SJCRH30 (cell line): ENCODE data around the gene IL1R1. TPM values are rescaled to one million over a fixed set of nuclear protein-coding genes. Genes with fewer than 3 reads are reported as not detected.

ENCODE experiments used
- DNase-seq, 2 experiments: peaks; one replicate each; pipeline ENCODE4 v3.0.0-alpha.2; 2015 to 2020
- H3K27ac ChIP-seq: fragments of 250-450 bp; sonication (Bioruptor Pico); 2 replicates; pipeline ENCODE4 v1.5.1; 2020; ENCODE audit warnings: mild to moderate bottlenecking, moderate library complexity
- H3K27me3 ChIP-seq: fragments of 250-450 bp; sonication (Bioruptor Pico); 2 replicates; pipeline ENCODE4 v1.5.1; 2020; ENCODE audit warnings: mild to moderate bottlenecking, moderate library complexity
- H3K36me3 ChIP-seq: fragments of 250-450 bp; sonication (Bioruptor Pico); 2 replicates; pipeline ENCODE4 v1.5.1; 2020; ENCODE audit warnings: mild to moderate bottlenecking, moderate library complexity
- H3K4me1 ChIP-seq: fragments of 250-450 bp; sonication (Bioruptor Pico); 2 replicates; pipeline ENCODE4 v1.5.1; 2020; ENCODE audit warnings: mild to moderate bottlenecking, moderate library complexity
- H3K4me3 ChIP-seq: fragments of 250-450 bp; sonication (Bioruptor Pico); 2 replicates; pipeline ENCODE4 v1.5.1; 2020; ENCODE audit warnings: mild to moderate bottlenecking, moderate library complexity
- H3K9me3 ChIP-seq: fragments of 250-450 bp; sonication (Bioruptor Pico); replicated peaks from 2 replicates; pipeline ENCODE4 v1.5.1; 2020; ENCODE audit warnings: mild to moderate bottlenecking, moderate library complexity
- total RNA-seq: library from RNA; depleted of rRNA; stranded (reverse); fragments of >200 nt; shearing (Covaris generic); gene quantifications from 2 replicates; pipeline ENCODE4 v1.2.3, GENCODE V29; 2014

Gene IL1R1
- total RNA-seq, 1 experiment from 2014 or later = 0.12 TPM

DNA sequence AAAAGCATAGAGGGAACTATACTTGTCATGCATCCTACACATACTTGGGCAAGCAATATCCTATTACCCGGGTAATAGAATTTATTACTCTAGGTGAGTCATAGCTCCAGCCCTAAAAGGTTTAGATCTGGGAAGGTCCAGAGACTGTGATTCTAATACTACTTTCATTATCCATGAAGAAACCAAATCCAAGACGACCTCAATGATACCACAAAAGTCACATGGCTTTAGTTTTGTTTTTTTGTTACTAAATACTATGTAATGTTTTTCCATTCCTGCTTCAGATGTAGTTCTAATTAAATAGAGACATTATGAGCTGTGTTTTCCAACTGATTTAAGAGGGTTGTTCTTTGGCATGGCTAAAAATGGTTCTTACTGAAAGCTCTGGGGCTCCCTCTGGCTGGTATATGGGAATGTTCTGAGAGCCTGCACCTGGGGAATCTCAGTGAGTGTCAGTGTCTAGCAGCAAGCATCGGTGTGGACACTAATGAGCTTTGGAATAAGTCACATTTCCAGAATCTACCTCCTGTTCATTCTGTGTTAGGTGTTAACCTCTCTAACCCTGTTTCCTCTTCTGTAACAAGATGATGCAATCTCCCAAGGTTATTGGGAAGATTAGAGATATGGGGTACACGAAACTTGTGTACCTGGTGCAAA, 23.8 kb downstream of the IL1R1 start:
- no peak overlapping the region for H3K27ac ChIP-seq
- no peaks in the 10 kb centered on the region for H3K36me3 ChIP-seq
- H3K4me1 ChIP-seq = no peaks in the 10 kb centered on the region
- no peak for DNase-seq
- H3K4me3 ChIP-seq = no peak overlapping the region
- no peaks in the 10 kb centered on the region for H3K9me3 ChIP-seq
- H3K27me3 ChIP-seq = peaks cover 6% of the 10 kb centered on the region; the same call in 1 of the 2 replicates

DNA sequence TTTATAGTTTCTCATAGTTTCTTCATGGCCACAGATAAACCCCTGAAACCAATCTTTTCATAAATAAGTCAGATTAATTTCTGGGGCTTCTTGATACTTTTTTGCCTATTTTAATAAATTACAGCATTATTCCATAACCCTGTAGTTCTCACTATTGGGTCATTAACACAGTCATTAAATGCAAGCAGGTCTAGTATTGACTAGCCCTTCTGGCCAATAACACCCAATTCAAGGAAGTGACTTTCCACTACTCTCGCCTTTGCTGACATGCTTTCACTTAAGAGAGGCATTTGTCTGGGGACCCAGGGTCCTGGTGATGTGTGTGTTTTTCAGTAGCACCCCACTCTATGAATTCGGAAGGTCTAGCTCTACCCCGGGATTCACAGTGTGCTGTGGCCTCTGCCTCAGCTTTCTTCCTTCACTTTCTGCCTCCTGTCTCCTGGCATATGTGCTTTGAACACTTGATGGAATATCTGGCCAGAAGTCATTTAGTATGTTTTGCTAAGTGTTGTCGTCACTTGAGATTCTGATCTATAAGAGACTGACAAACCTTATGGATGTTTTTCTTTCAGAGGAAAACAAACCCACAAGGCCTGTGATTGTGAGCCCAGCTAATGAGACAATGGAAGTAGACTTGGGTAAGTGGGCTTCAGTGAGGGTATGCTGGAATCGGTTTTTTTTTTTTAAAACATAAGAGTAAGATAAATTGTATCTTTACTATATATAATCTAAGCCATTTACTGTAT, 25.7 kb downstream of the IL1R1 start:
- Histone ChIP-seq H3K27me3 (no peaks in the 10 kb centered on the region), H3K4me1 (no peaks in the 10 kb centered on the region), H3K36me3 (no peaks in the 10 kb centered on the region), H3K9me3 (0 out of 2 replicates have a peak, but pooled peaks cover 3% of the 10 kb centered on the region), H3K4me3 (no peak overlapping the region), H3K27ac (no peak overlapping the region)
- no peak for DNase-seq

- Histone ChIP-seq H3K27ac (no peak overlapping the region), H3K4me1 (no peaks in the 10 kb centered on the region), H3K27me3 (peaks cover 6% of the 10 kb centered on the region; the same call in 1 of the 2 replicates), H3K36me3 (no peaks in the 10 kb centered on the region), H3K9me3 (0 out of 2 replicates have a peak, but pooled peaks cover 3% of the 10 kb centered on the region), H3K4me3 (no peak overlapping the region)
- no peak for DNase-seq
These were observed 29.4 kb downstream of the IL1R1 start for GRCh38 chr2:102171946-102172345.

GRCh38 chr2:102172745-102173144, 30.2 kb downstream of the IL1R1 start:
- H3K4me3 ChIP-seq = no peak overlapping the region
- no peak overlapping the region for H3K27ac ChIP-seq
- H3K36me3 ChIP-seq = no peaks in the 10 kb centered on the region
- H3K9me3 ChIP-seq = 0 out of 2 replicates have a peak, but pooled peaks cover 3% of the 10 kb centered on the region
- H3K27me3 ChIP-seq = peaks cover 6% of the 10 kb centered on the region; the same call in 1 of the 2 replicates
- H3K4me1 ChIP-seq = no peaks in the 10 kb centered on the region
- DNase-seq = no peak

DNA sequence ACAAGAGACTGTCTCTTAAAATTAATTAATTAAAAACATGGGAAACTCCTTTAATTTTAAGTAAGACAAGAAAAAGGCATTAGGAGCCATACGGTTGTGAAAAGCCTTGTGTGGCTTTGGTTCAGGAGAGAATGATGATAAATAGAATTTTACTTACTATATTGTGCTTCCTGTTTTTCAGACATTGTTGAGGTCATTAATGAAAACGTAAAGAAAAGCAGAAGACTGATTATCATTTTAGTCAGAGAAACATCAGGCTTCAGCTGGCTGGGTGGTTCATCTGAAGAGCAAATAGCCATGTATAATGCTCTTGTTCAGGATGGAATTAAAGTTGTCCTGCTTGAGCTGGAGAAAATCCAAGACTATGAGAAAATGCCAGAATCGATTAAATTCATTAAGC, 33.6 kb downstream of the IL1R1 start:
- Histone ChIP-seq H3K4me3 (no peak overlapping the region), H3K36me3 (no peaks in the 10 kb centered on the region), H3K4me1 (no peaks in the 10 kb centered on the region), H3K27ac (no peak overlapping the region), H3K9me3 (0 out of 2 replicates have a peak, but pooled peaks cover 3% of the 10 kb centered on the region), H3K27me3 (peaks cover 9% of the 10 kb centered on the region; the same call in 1 of the 2 replicates)
- no peak for DNase-seq

DNA sequence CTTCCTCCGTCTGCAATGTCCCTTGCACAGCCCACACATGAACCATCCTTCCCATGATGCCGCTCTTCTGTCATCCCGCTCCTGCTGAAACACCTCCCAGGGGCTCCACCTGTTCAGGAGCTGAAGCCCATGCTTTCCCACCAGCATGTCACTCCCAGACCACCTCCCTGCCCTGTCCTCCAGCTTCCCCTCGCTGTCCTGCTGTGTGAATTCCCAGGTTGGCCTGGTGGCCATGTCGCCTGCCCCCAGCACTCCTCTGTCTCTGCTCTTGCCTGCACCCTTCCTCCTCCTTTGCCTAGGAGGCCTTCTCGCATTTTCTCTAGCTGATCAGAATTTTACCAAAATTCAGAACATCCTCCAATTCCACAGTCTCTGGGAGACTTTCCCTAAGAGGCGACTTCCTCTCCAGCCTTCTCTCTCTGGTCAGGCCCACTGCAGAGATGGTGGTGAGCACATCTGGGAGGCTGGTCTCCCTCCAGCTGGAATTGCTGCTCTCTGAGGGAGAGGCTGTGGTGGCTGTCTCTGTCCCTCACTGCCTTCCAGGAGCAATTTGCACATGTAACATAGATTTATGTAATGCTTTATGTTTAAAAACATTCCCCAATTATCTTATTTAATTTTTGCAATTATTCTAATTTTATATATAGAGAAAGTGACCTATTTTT, 35.4 kb downstream of the IL1R1 start:
- Histone ChIP-seq H3K27ac (no peak overlapping the region), H3K4me3 (no peak overlapping the region), H3K4me1 (no peaks in the 10 kb centered on the region), H3K36me3 (no peaks in the 10 kb centered on the region), H3K9me3 (0 out of 2 replicates have a peak, but pooled peaks cover 2% of the 10 kb centered on the region), H3K27me3 (peaks cover 11% of the 10 kb centered on the region; the same call in 1 of the 2 replicates)
- no peak for DNase-seq

- Histone ChIP-seq H3K27ac (no peak overlapping the region), H3K4me1 (no peaks in the 10 kb centered on the region)
These were observed 36.5 kb downstream of the IL1R1 start for GRCh38 chr2:102179061-102179460.

GRCh38 chr2:102179788-102180686, 37.5 kb downstream of the IL1R1 start:
- H3K36me3 ChIP-seq = no peaks in the 10 kb centered on the region
- no peak for DNase-seq
- no peak overlapping the region for H3K27ac ChIP-seq
- no peak overlapping the region for H3K4me3 ChIP-seq
- 0 out of 2 replicates have a peak, but pooled peaks cover 6% of the 10 kb centered on the region for H3K27me3 ChIP-seq
- no peaks in the 10 kb centered on the region for H3K9me3 ChIP-seq
- no peaks in the 10 kb centered on the region for H3K4me1 ChIP-seq

More at GRCh38 chr2:102179061-102179460, 36.5 kb downstream of the IL1R1 start:
- Histone ChIP-seq H3K36me3 (no peaks in the 10 kb centered on the region), H3K9me3 (no peaks in the 10 kb centered on the region), H3K27me3 (peaks cover 8% of the 10 kb centered on the region; the same call in 1 of the 2 replicates), H3K4me3 (no peak overlapping the region)
- DNase-seq = no peak

- no peaks in the 10 kb centered on the region for H3K36me3 ChIP-seq
- H3K4me3 ChIP-seq = no peak overlapping the region
- H3K9me3 ChIP-seq = no peaks in the 10 kb centered on the region
- H3K4me1 ChIP-seq = no peaks in the 10 kb centered on the region
- 0 out of 2 replicates have a peak, but pooled peaks cover 6% of the 10 kb centered on the region for H3K27me3 ChIP-seq
- no peak for DNase-seq
- no peak overlapping the region for H3K27ac ChIP-seq
These were observed 38.1 kb downstream of the IL1R1 start for GRCh38 chr2:102180687-102180999.

DNA sequence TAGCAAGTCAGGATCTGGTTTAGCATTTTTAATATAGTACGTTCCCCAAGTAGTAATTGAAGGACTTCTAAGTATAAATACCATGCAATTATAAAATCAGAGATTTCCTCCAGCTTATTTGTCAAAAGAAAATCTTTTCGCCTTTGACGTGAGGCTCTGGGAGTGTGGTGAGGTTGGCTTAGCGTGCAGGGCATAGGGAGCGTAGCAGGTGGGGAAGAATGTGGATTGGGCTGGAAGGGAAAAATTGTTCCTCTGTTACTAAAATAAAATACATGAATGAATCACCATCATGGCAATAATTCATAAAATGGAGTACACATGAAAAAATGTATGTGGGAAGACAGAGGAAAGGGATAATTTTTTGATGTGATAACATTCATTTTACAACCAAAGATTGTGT, 38.8 kb downstream of the IL1R1 start:
- no peaks in the 10 kb centered on the region for H3K9me3 ChIP-seq
- no peak overlapping the region for H3K27ac ChIP-seq
- no peaks in the 10 kb centered on the region for H3K4me1 ChIP-seq
- no peak overlapping the region for H3K4me3 ChIP-seq
- 0 out of 2 replicates have a peak, but pooled peaks cover 6% of the 10 kb centered on the region for H3K27me3 ChIP-seq
- DNase-seq = no peak
- no peaks in the 10 kb centered on the region for H3K36me3 ChIP-seq

DNA sequence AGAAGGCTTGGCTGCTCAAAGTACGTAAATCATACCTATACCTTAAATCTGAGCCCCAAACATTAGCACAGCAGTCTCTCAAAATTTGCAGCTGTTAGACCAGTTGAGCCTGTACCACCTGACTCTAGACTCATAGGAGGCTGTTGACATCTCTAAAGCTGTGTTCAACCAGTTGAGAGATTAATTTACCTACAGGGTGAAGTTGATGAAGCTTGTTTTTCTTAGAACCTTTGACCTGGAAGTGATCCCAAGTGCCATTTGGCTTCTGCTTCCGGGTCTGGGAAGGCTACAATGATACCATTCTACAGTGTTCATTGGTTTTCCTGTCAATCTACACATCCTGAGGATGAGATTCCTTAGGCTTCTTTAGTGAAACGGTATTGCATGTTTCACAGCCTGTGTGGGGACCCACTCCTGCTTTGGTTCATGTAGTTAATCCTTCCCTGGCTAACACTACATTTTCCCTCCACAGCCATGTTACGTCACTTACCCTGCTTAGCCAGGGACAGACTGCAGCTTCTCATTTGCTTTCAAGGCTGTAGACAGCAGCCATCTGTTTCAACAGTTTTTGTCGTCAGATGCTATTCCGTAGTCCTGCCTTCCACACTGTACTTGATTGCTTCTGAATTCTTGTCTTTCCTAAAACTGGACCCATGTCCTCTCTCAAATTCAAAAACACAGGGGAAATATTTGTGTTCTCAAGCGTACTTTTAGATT, 39.5 kb downstream of the IL1R1 start:
- Histone ChIP-seq H3K9me3 (no peaks in the 10 kb centered on the region), H3K27me3 (0 out of 2 replicates have a peak, but pooled peaks cover 6% of the 10 kb centered on the region), H3K4me3 (no peak overlapping the region), H3K36me3 (no peaks in the 10 kb centered on the region), H3K27ac (no peak overlapping the region), H3K4me1 (no peaks in the 10 kb centered on the region)
- DNase-seq = peak in 1 of 2 experiments; percentile 4

GRCh38 chr2:102184018-102184417, 41.5 kb downstream of the IL1R1 start:
- no peak overlapping the region for H3K4me3 ChIP-seq
- no peaks in the 10 kb centered on the region for H3K36me3 ChIP-seq
- H3K27ac ChIP-seq = no peak overlapping the region
- no peaks in the 10 kb centered on the region for H3K4me1 ChIP-seq
- no peaks in the 10 kb centered on the region for H3K9me3 ChIP-seq
- no peak for DNase-seq
- 0 out of 2 replicates have a peak, but pooled peaks cover 3% of the 10 kb centered on the region for H3K27me3 ChIP-seq

DNA sequence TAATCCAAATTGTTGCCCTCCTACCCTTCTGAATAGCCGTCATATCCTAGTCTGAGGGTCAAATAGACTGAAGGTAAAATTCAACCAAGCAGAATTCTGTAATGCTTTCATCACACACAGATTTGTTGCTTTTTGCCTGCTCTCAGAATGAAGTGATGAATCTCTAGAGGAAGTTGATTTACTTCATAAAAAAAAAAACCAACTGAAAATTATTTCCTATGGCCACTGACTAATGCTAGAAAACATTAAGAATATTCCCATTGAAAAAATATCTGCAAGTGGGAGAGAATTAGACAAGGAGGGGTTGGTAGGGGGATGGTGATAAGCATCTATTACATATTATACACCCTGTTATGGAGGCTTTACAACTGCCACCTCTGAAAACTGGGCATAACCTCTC, 42.0 kb downstream of the IL1R1 start:
- Histone ChIP-seq H3K4me1 (no peaks in the 10 kb centered on the region), H3K27ac (no peak overlapping the region), H3K9me3 (no peaks in the 10 kb centered on the region), H3K27me3 (0 out of 2 replicates have a peak, but pooled peaks cover 3% of the 10 kb centered on the region), H3K4me3 (no peak overlapping the region), H3K36me3 (no peaks in the 10 kb centered on the region)
- no peak for DNase-seq
